ENCODE data around the gene SLC9B1. TPM values are rescaled to one million over a fixed set of nuclear protein-coding genes. Genes with fewer than 3 reads are reported as not detected.

Gene SLC9B1
- total and polyA plus RNA-seq, 2 of the 13 experiments (the other 11 are each of a cell fraction or from before 2014, with no cell fraction given): 0.17 to 0.20 TPM

- ChIA-PET POLR2A (no interaction called here), CTCF (ENCODE audit: low intra/inter-chr PET ratio, low total read pairs) (no interaction called here)
- no peak for DNase-seq (ENCODE audit: low spot score)
- Histone ChIP-seq H3K9ac (ENCODE audit: insufficient read depth, low read depth, low read length) (no peak overlapping the region), H3K4me3 (replicated peaks in 1 of 3; ENCODE audit: insufficient read depth in 1 of 3, low read depth in 2 of 3, low read length in 3 of 3) (no peak overlapping the region), H3K79me2 (ENCODE audit: insufficient read depth, low read length) (no peaks in the 10 kb centered on the region), H3K9me3 (ENCODE audit: low read length) (no peaks in the 10 kb centered on the region), H4K20me1 (ENCODE audit: insufficient read depth, low read length) (no peaks in the 10 kb centered on the region), H3K4me2 (ENCODE audit: low read depth, low read length) (no peak overlapping the region), H2AFZ (ENCODE audit: low read length) (no peak overlapping the region), H3K27me3 (ENCODE audit: control insufficient read depth in 1 of 2, insufficient read depth in 2 of 2, low read length in 2 of 2) (no peaks in the 10 kb centered on the region), H3K36me3 (replicated peaks in 1 of 2; ENCODE audit: control insufficient read depth in 1 of 2, insufficient read depth in 2 of 2, low read length in 2 of 2) (peaks cover 3 to 22% of the 10 kb centered on the region in 2 experiments; a peak in 3 of 5 replicates), H3K4me1 (ENCODE audit: insufficient read depth, low read length) (no peaks in the 10 kb centered on the region), H3K27ac (ENCODE audit: extremely low read length, insufficient read depth, low read length) (no peak overlapping the region)
- TF ChIP-seq ARID3A (IDR thresholded peaks at IDR 0.05; ENCODE audit: low read depth, low read length): no peak
- TF ChIP-seq ZNF274 (CRISPR knock-in tag; IDR thresholded peaks at IDR 0.05): no peak
- TF ChIP-seq ZNF331 (CRISPR knock-in tag; IDR thresholded peaks at IDR 0.05): no peak
- TF ChIP-seq SMARCC2 (IDR thresholded peaks at IDR 0.05): no peak
- TF ChIP-seq ZNF768 (CRISPR knock-in tag; IDR thresholded peaks at IDR 0.05): no peak
- no peak for TF ChIP-seq ZNF343 (CRISPR knock-in tag; IDR thresholded peaks at IDR 0.05)
- TF ChIP-seq ZNF350 (CRISPR knock-in tag; IDR thresholded peaks at IDR 0.05; ENCODE audit: borderline replicate concordance, low read depth): no peak
- no peak for TF ChIP-seq ZNF720 (CRISPR knock-in tag; IDR thresholded peaks at IDR 0.05)
- no peak for TF ChIP-seq ZNF609 (CRISPR knock-in tag; IDR thresholded peaks at IDR 0.05; ENCODE audit: borderline replicate concordance)
- no peak for TF ChIP-seq NFATC3 (CRISPR knock-in tag; IDR thresholded peaks at IDR 0.05)
- FAIRE-seq: no peak
- no peak for ATAC-seq
- BruUV-seq (replicated peaks): no TSS peak
- intact Hi-C loops (cut with micrococcal nuclease; ENCODE audit: unreplicated experiment): no loop called here
- 100% methylated on average over 3 of the region's 3 CpGs for WGBS (ENCODE audit: low lambda C conversion rate)
- in situ Hi-C loops (cut with HindIII; ENCODE audit: extremely low pct_ligation_motif_present, low pct_unique_long_range_greater_than_20kb): no loop called here
Observed at GRCh38 chr4:103030791-103031190, 11.3 kb upstream of the SLC9B1 start.
